ENCODE measurements around the gene MPHOSPH10. TPM values are rescaled to one million over a fixed set of nuclear protein-coding genes. Genes with fewer than 3 reads are reported as not detected.
"Not testable (repeated sequence)": the region's sequence is repeated elsewhere in the genome, so short reads cannot be mapped to it uniquely, and the experiment has no call there.

The MPHOSPH10 gene
- total RNA-seq, 1 experiment from 2014 or later = 30.2 TPM

DNA sequence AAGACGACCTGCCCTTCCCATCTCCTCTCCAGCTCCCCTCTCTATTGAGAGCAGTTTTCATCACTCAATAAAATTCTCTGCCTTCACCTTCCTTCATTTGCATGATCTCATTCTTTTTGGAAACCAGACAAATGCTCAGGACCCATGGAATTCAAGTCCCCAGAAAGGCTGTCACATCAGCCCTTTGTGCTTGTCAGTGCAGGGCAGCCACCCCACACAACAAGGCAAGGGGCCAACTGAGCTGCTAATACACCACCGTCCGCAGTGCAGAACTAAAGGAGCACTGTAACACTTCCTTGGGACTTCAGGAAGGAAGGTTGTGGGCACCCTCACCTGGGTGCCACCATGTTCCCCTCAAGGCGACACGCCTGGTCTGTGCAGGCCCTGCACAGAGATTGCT, 26.6 kb upstream of the MPHOSPH10 start:
- Histone ChIP-seq H3K9me3 (replicated peaks) (no peaks in the 10 kb centered on the region), H3K4me1 (replicated peaks) (0 out of 2 replicates have a peak, but pooled peaks cover 3% of the 10 kb centered on the region), H3K27ac (no peak overlapping the region), H3K36me3 (no peaks in the 10 kb centered on the region), H3K4me3 (no peak overlapping the region), H3K27me3 (replicated peaks) (no peaks in the 10 kb centered on the region)
- DNase-seq (ENCODE audit: low read depth in 1 of 2, low spot score in 2 of 2) = no peak

DNA sequence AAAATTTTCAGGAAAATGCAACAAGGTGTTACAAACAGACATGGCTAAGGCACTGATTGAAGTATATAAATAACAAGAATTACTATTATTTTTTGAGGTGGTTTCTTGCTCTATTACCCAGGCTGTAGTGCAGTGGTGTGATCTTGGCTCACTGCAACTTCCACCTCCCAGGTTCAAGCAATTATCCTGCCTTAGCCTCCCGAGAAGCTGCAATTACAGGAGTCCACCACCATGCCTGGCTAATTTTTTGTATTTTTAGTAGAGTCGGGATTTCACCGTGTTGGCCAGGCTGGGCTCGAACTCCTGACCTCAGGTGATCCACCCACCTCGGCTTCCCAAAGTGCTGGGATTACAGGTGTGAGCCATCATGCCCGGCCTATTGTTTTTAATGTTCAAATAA, 24.0 kb upstream of the MPHOSPH10 start:
- not testable (repeated sequence) for DNase-seq (ENCODE audit: low read depth in 1 of 2, low spot score in 2 of 2); H3K4me1 ChIP-seq (replicated peaks)

DNA sequence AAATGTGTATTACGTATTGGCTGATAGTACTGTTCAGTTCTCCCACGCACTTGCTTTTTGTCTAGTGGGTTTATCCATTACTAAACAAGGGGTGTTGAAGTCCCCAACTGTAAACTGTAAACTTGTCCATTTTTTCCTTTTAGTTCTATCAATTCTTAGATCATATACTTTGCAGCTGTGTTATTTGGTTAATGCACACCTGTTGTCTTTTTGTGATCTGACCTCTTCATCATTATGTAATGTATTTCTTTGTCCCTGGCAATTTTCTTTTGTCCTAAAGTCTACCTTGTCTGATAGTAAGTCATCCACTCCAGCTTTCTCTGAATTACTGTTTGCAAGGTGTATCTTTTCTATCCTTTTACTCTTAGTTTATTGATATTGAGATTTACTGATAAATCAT, 22.3 kb upstream of the MPHOSPH10 start:
- Histone ChIP-seq H3K4me1 (replicated peaks) (no peaks in the 10 kb centered on the region), H3K9me3 (replicated peaks) (no peaks in the 10 kb centered on the region), H3K27me3 (replicated peaks) (no peaks in the 10 kb centered on the region), H3K27ac (no peak overlapping the region), H3K4me3 (no peak overlapping the region), H3K36me3 (peaks cover 4% of the 10 kb centered on the region; the same call in 1 of the 2 replicates)
- DNase-seq (ENCODE audit: low read depth in 1 of 2, low spot score in 2 of 2) = no peak

More for the DNA sequence above, 24.0 kb upstream of the MPHOSPH10 start:
- not testable (repeated sequence) for H3K27ac ChIP-seq; H3K36me3 ChIP-seq; H3K27me3 ChIP-seq (replicated peaks); H3K4me3 ChIP-seq; H3K9me3 ChIP-seq (replicated peaks)

DNA sequence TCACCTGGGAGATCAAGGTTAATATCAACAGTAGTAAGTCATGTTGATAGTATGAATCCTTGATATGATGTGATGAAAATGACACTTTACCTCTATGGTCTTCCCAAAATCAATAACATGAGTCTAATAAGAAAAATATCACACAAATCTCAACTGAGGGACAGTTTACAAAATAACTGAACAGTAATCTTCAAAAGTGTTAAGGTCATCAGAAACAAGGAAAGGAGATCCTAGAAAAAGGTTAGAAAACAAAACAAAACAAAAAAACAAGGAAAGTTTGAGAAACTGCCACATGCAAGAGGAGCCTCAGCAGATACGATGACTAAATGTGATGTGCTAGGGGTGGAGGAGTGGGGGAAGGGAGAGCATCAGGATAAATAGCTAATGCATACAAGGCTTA, 16.6 kb upstream of the MPHOSPH10 start:
- Histone ChIP-seq H3K36me3 (peaks cover 8% of the 10 kb centered on the region), H3K4me1 (replicated peaks) (no peaks in the 10 kb centered on the region), H3K27ac (no peak overlapping the region), H3K4me3 (no peak overlapping the region), H3K27me3 (replicated peaks) (no peaks in the 10 kb centered on the region), H3K9me3 (replicated peaks) (no peaks in the 10 kb centered on the region)
- no peak for DNase-seq (ENCODE audit: low read depth in 1 of 2, low spot score in 2 of 2)

DNA sequence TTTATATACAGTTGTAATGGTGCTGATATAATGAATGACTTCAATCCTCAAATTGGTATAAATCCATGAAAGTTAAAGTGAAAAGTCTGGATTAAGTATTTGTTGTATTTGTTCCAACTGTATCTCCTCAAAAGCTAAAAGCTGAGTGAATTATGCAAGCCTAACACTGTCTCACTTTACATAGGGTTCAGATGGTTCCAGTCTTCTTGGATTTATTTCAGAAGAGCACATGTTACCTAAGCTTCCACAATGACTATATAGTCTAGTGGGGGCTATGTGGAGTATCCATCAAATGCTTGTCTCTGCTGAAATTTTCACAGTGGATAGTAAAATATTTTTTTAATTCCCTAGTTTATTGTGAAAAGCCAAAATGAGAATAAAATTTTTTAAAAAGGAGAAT, 13.4 kb upstream of the MPHOSPH10 start:
- H3K4me3 ChIP-seq = no peak overlapping the region
- no peaks in the 10 kb centered on the region for H3K9me3 ChIP-seq (replicated peaks)
- DNase-seq (ENCODE audit: low read depth in 1 of 2, low spot score in 2 of 2) = no peak
- H3K36me3 ChIP-seq = peaks cover 13% of the 10 kb centered on the region
- no peaks in the 10 kb centered on the region for H3K27me3 ChIP-seq (replicated peaks)
- H3K4me1 ChIP-seq (replicated peaks) = no peaks in the 10 kb centered on the region
- no peak overlapping the region for H3K27ac ChIP-seq

DNA sequence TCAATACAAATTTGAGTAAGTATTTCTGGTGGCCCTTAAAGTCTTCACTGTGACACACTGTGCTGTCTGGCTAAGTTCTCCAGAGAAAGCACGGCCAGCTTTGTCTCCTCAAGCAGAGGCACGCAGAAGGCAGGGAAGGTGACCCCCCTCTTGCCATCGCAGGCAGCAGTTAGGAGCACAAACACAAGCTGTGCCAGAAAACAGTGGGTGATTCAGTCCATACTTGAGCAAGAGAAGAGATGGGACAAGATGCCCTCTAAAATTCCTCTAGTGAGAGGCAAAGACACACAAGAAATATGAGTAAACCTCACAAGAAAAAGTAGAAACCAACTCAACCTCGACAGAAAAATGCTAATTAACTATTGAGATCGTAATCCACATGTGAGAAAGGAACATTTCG, 10.2 kb upstream of the MPHOSPH10 start:
- H3K4me1 ChIP-seq (replicated peaks) = no peaks in the 10 kb centered on the region
- no peaks in the 10 kb centered on the region for H3K9me3 ChIP-seq (replicated peaks)
- peaks cover 5% of the 10 kb centered on the region for H3K36me3 ChIP-seq
- DNase-seq (ENCODE audit: low read depth in 1 of 2, low spot score in 2 of 2) = no peak
- no peak overlapping the region for H3K27ac ChIP-seq
- no peak overlapping the region for H3K4me3 ChIP-seq
- H3K27me3 ChIP-seq (replicated peaks) = no peaks in the 10 kb centered on the region

DNA sequence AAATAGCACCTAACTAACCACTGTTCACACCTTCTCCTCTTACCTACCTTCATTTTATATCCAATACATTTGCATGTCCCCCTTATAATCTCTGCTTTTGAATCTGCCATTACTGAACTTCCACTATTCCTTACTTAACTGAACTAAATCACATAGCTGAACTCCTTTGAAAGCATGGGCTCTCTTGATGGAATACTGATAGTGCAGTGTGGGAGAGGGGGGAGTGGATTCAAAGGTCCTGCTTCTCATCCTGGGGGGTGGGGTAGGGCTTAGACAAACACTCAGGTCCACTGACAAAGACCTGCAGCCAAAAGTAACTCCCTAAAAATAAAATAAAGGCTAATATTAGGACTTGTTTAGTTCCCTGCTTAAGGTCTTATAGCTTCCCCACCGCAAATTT, 9.0 kb upstream of the MPHOSPH10 start:
- no peaks in the 10 kb centered on the region for H3K4me1 ChIP-seq (replicated peaks)
- DNase-seq (ENCODE audit: low read depth in 1 of 2, low spot score in 2 of 2) = no peak
- no peaks in the 10 kb centered on the region for H3K9me3 ChIP-seq (replicated peaks)
- H3K4me3 ChIP-seq = no peak overlapping the region
- H3K27me3 ChIP-seq (replicated peaks) = no peaks in the 10 kb centered on the region
- no peak overlapping the region for H3K27ac ChIP-seq
- H3K36me3 ChIP-seq = peaks cover 5% of the 10 kb centered on the region; the same call in 1 of the 2 replicates

DNA sequence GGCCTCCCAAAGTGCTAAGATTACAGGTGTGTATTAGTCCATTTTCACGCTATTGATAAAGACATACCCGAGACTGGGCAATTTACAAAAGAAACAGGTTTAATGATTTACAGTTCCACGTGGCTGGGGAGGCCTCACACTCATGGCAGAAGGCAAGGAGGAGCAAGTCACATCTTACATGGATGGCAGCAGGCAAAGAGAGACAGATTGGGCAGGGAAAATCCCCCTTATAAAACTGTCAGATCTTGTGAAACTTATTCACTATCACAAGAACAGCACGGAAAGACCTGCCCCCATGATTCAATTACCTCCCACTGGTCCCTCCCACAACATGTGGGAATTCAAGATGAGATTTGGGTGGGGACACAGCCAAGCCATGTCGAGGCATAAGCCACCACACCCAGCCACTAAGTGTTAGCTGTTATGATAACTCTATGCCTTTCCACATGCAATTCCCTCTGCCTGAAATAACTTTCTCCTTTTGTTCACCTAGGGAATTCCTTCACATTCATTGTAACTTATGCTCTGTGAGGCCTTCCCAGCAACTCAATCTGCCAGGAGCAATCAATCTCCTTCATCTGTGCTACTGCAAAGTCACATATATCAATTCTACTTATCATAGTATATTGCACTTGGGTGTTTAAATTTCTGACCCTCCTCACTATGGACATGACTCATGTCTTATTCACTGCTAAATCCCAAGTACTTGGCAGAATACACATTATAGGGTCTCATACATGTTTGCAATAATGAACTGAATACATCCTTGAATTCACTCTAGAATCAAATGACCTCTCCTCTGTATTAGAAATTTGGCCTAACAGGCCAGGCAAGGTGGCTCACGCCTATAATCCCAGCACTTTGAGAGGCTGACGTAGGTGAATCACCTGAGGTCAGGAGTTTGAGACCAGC, 7.8 kb upstream of the MPHOSPH10 start:
- DNase-seq (ENCODE audit: low read depth in 1 of 2, low spot score in 2 of 2) = no peak
- Histone ChIP-seq H3K36me3 (peaks cover 5% of the 10 kb centered on the region), H3K9me3 (replicated peaks) (no peaks in the 10 kb centered on the region), H3K27ac (no peak overlapping the region), H3K27me3 (replicated peaks) (no peaks in the 10 kb centered on the region), H3K4me1 (replicated peaks) (no peaks in the 10 kb centered on the region), H3K4me3 (no peak overlapping the region)

DNA sequence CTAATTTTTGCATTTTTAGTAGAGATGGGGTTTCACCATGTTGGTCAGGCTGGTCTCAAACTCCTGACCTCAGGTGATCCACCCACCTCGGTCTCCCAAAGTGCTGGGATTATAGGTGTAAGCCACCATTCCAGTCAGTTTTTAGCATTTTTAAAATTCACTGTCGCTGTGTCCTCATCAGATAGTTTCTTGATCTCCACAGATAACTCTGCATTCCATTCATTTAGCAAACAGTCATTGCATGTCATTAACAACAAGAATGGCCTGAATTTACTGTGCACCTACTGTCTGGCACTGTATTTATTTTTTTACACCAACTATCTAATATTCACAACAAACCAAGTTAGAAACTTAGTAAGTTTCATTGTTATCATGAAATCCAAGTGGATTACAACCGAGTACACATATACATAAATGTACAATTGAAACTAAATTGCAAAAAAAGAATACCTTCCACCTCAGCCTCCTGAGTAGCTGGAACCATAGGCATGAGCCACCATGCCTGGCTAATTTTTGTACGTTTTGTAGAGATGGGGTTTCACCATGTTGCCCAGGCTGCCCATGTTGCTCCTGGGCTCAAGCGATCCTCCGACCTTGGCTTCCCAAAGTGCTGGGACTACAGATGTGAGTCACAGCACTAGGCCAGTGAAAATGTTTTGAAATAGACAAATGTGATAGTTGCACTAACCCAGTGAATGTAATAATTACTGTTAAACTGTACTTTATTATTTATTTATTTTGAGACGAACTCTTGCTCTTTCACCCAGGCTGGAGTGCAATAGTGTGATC, 4.7 kb upstream of the MPHOSPH10 start:
- Histone ChIP-seq H3K9me3 (replicated peaks) (no peaks in the 10 kb centered on the region), H3K4me3 (no peak overlapping the region), H3K27me3 (replicated peaks) (no peaks in the 10 kb centered on the region), H3K36me3 (no peaks in the 10 kb centered on the region; the same call in 1 of the 2 replicates), H3K4me1 (replicated peaks) (0 out of 2 replicates have a peak, but pooled peaks cover 3% of the 10 kb centered on the region), H3K27ac (no peak overlapping the region)
- DNase-seq (ENCODE audit: low read depth in 1 of 2, low spot score in 2 of 2) = no peak

DNA sequence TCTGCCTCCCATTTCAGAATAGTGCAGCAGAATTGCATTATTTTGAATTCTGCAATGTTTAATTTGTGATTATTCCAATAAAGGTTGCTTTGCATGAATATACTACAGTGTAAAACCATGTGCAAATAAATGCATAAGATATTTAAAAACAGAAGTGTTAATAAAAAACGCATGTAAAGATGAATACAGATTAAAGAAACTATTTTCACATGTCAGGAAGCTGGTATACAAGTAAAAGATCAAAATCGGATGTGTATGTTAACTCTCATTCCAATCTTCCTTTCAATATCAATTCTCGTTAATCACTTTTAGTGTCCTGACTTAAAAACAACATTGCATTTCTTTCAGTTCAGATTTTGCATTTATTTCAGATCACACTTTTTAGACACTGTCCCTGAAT, 3.5 kb upstream of the MPHOSPH10 start:
- no peak for DNase-seq (ENCODE audit: low read depth in 1 of 2, low spot score in 2 of 2)
- Histone ChIP-seq H3K4me3 (no peak overlapping the region), H3K27ac (no peak overlapping the region), H3K36me3 (peaks cover under 1% of the 10 kb centered on the region), H3K27me3 (replicated peaks) (no peaks in the 10 kb centered on the region), H3K9me3 (replicated peaks) (no peaks in the 10 kb centered on the region), H3K4me1 (replicated peaks) (peaks cover 9% of the 10 kb centered on the region; the same call in 1 of the 2 replicates)

DNA sequence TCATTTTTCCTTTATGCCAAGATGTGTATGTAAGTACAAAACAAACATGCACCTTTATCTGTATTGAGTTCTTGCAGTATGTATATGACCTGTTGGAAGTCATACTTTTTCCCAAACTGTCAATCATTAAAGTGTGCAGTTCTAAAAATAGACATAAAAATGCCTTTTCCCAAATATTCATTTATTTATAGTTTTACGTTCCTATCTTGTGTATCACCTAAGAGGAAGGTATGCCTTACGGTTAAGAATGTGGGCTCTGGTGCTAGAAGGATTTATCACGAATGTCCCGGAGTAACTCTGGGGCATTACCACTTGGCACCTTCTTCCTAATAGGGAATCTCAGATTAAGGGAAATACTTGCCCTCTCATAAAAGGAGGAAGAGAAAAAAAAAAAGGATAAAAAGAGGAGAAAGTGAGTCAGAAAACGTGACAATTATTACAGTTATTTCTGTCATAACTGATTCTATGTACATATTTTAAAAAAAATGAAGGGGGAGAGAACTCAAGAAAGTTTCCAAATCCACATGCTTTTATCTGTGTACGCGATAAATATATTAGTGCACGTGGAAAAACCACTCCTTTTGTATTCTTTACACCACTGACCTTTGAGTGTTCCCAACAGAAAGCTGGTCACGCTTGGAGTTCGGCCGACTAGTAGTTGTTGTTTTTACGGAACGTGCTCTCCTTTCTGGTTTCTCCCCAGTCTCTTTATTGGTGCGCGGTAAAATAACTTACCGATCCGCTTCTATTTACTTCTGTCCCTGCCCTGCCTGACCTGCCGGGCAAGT, 1.1 kb upstream of the MPHOSPH10 start:
- Histone ChIP-seq H3K9me3 (replicated peaks) (no peaks in the 10 kb centered on the region), H3K4me1 (replicated peaks) (peaks cover 10% of the 10 kb centered on the region; the same call in 1 of the 2 replicates), H3K4me3 (peak overlapping the region; percentile 80), H3K27me3 (replicated peaks) (no peaks in the 10 kb centered on the region), H3K27ac (peak overlapping the region; percentile 51), H3K36me3 (peaks cover 11% of the 10 kb centered on the region)
- DNase-seq (ENCODE audit: low read depth in 1 of 2, low spot score in 2 of 2) = peak in 1 of 2 experiments; percentile 12

DNA sequence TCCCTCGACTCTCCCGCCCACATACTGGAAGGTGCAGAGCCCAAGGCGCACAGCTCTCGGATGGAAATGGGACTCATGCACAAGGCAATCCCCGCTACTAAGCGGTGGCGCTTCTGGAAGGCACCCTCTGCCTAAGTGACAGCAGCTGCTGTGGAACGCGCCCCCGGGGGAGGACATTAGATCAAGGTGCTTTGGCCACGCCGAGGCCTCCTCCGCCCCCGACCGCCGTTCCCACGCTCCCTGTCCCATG, 607 bp upstream of the MPHOSPH10 start:
- peaks cover 16% of the 10 kb centered on the region for H3K36me3 ChIP-seq
- DNase-seq (ENCODE audit: low read depth in 1 of 2, low spot score in 2 of 2) = peak in 1 of 2 experiments; percentile 85
- no peaks in the 10 kb centered on the region for H3K27me3 ChIP-seq (replicated peaks)
- H3K4me3 ChIP-seq = peak overlapping the region; percentile 80
- H3K9me3 ChIP-seq (replicated peaks) = no peaks in the 10 kb centered on the region
- H3K27ac ChIP-seq = peak overlapping the region; percentile 51
- H3K4me1 ChIP-seq (replicated peaks) = peaks cover 10% of the 10 kb centered on the region; the same call in 1 of the 2 replicates

DNA sequence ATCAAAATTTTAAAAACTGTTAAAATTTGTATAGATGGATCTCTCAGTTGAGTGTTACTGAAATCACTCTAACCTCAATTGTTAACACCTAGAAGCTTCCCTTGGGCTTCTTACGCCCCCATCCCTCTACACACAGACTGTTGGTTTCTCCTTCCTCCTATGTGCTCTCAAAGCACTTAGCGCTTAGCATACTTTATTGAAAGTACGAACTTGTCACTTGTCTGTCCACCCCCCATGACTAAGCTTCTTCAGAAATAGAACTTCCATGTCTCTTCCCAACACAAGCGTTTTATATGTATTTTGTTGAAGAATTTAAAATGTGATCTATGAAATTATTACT, 441 bp downstream of the MPHOSPH10 start:
- peaks cover 23% of the 10 kb centered on the region for H3K36me3 ChIP-seq
- H3K4me3 ChIP-seq = peak overlapping the region; percentile 80
- H3K27ac ChIP-seq = peak overlapping the region; percentile 51
- DNase-seq (ENCODE audit: low read depth in 1 of 2, low spot score in 2 of 2) = no peak
- H3K4me1 ChIP-seq (replicated peaks) = peaks cover 10% of the 10 kb centered on the region; the same call in 1 of the 2 replicates
- no peaks in the 10 kb centered on the region for H3K27me3 ChIP-seq (replicated peaks)
- H3K9me3 ChIP-seq (replicated peaks) = no peaks in the 10 kb centered on the region

Data from SJSA1 (cell line).